OCI-M1 (cell line): ENCODE measurements around the gene NGEF.
"Not testable (repeated sequence)": the region's sequence is repeated elsewhere in the genome, so short reads cannot be mapped to it uniquely, and the experiment has no call there.

Experiments used
- DNase-seq: peaks from one replicate; lab custom pipeline; 2025; lab: John Stamatoyannopoulos, UW

Gene NGEF

GRCh38 chr2:233023007-233023760 is 10.1 kb upstream of the NGEF start:
- DNase-seq, result no peak

GRCh38 chr2:233022561-233022960 is 9.5 kb upstream of the NGEF start:
- no peak for DNase-seq

DNA sequence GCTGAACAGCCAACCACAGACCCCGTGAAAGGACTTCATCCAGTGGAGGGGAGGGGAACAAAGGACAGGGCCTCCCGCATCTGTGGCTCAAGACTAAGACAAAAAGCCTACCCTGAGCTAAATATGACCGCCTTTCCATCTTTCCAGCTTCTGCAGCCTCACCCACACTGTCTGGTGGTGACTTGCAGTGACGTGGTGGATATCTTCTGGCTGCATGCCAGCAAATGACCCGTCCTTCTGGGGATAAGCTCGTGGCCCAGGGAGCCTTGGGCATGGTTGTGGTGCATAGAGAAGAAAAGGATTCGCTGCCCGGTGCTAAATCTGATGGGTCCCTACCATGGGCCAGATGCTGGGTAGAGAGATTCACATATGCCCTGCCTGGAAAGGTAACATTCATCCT is 8.7 kb upstream of the NGEF start:
- DNase-seq, result peak; percentile 34

GRCh38 chr2:233020454-233020853 is 7.4 kb upstream of the NGEF start:
- DNase-seq, result no peak

GRCh38 chr2:233019610-233020009 is 6.6 kb upstream of the NGEF start:
- not testable (repeated sequence) for DNase-seq

DNA sequence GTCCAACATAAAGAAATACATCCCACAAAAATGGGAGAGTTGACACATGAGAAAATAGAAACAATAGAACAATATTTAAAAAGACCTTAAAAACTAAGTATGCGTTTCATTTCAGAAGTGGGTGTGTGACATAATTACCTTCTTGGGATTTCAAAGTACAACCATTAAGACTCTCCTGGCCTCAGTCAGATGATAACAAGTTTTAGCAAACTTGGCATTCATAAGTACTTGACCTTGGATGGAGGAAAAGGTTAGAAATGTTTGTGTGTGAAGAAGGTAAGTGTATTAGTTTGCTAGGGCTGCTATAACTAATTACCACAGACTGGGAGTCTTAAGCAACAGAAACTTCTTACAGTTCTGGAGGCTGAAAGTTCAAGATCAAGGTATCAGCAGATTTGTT is 4.9 kb upstream of the NGEF start:
- DNase-seq, result no peak

GRCh38 chr2:233015019-233015645 is 2.1 kb upstream of the NGEF start:
- DNase-seq, result no peak

DNA sequence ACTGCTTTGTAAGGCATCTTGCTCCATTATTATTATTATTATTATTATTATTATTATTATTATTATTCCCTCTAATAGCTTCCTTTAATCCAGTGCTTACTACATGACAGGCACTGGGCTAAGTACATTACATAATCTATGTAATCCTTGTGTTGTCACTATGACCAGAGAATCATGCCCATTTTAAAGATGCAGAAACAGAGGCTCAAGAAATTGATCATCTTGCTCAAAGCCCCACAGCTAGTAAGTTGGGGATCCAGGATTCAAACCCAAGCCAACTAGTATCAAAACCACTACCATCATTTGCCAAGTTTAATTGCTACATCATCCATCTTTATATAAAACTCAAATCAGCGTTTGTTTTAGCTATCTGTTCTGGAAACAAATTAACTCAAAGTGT is 594 bp upstream of the NGEF start:
- DNase-seq, result no peak

GRCh38 chr2:233012301-233012971 is 620 bp downstream of the NGEF start:
- DNase-seq, result no peak

- DNase-seq, result no peak
These were observed 1.3 kb downstream of the NGEF start for GRCh38 chr2:233011702-233012131.

DNA sequence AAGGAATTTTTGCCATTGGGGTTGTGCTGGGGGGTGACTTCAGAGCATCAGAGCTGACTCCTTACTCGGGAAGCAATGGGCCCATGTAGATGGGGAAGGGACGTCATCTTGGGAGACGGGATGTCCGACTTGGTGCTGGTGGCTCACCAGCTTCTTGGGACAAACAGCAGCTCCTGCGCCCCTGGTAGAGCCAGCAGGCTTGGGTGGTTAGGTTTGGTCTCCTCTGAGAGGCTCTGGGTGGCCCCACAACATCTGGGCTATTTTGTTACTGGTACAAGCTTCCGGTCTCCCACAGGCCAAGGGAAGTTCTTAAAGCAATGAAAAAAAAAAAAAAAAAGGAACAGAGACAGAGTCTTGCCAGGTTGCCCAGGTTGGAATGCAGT is 1.8 kb downstream of the NGEF start:
- no peak for DNase-seq

DNA sequence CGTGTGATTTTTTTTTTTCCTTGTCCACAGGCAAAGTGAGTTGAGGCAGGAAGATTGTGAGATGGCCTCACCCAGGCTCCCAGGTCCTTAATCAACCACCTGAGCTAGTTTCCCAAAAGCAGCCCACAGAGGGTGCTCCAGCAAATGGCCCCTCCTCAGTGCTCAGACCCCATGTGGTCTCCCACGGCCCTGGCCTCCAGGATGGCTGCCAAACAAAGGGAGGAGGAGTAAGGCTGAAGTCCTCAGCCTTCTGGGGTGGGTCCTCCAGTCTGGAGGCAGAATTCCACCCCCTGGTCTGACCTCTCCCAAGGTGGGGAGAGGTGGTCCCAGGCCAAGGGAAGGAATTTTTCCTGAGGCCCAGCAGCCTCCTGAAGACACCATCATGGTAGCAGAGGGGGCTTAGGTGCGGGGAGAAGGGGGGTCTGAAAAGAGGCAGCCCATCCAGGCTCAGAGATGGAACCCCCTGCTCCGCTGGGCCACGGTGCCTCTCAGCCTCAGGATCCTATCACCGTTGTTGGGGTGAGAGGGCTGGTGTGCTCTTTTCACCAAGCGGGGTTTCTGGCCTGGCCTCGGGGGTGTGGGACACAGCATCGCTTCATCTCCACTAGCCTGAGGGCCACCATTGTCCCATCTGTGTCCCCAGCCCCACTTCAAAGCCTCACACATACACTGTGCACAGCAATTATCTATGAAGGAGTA is 2.3 kb downstream of the NGEF start:
- DNase-seq, result no peak

GRCh38 chr2:233009661-233010060 is 3.4 kb downstream of the NGEF start:
- DNase-seq, result no peak

- no peak for DNase-seq
These were observed 5.3 kb downstream of the NGEF start for GRCh38 chr2:233007739-233008138.

GRCh38 chr2:233007270-233007669 is 5.8 kb downstream of the NGEF start:
- no peak for DNase-seq

DNA sequence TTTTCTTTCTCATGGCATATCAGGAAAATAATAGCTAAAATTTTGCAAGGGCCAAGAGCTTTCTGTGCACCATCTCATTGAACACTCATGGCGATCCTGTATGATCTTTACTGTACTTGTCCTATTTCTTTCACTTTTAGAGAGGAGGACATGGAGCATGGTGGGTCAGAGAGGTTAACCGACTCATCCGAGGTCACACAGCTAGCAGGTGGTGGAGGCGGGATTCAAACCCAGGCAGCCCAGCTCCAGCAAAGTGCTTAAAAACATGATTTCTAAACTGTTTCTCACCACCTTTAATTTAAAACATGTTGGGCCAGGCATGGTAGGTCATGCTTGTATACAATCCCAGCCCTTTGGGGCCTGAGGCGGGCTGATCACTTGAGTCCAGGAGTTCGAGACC is 6.4 kb downstream of the NGEF start:
- no peak for DNase-seq

- no peak for DNase-seq
These were observed 8.0 kb downstream of the NGEF start for GRCh38 chr2:233005096-233005495.

- DNase-seq, result no peak
These were observed 9.1 kb downstream of the NGEF start for GRCh38 chr2:233003658-233004555.

GRCh38 chr2:233002829-233003657 is 10.0 kb downstream of the NGEF start:
- no peak for DNase-seq

GRCh38 chr2:233000886-233001750 is 11.9 kb downstream of the NGEF start:
- DNase-seq, result no peak
